AG04449 (cell line): Measurements from ENCODE around the gene MRTFA.

Experiments
- CTCF ChIA-PET: fragments of 350-600 bp; formaldehyde crosslinking; extraction: SDS; loops from one replicate; lab custom pipeline; 2021; ENCODE audit warnings: antibody characterized with exemption; lab: Yijun Ruan, JAX
- POLR2A ChIA-PET: fragments of 400-600, 350-600 bp; formaldehyde crosslinking; extraction: SDS; loops from one replicate; lab custom pipeline; 2020; ENCODE audit warnings: antibody characterized with exemption, inconsistent platforms; lab: Yijun Ruan, JAX
- DNase-seq: peaks from one replicate; pipeline ENCODE4 v3.0.0-alpha.2; 2010; ENCODE audit warnings: low read depth, low spot score
- H3K4me3 ChIP-seq: 2 replicates; pipeline ENCODE4 v1.5.1; 2011; ENCODE audit warnings: low read depth, mild to moderate bottlenecking, control low read depth, low read length
- CTCF ChIP-seq: IDR thresholded peaks from one replicate; pipeline ENCODE4 v1.5.1; 2011; ENCODE audit warnings: mild to moderate bottlenecking, moderate library complexity, low read length, control low read depth, inconsistent platforms; ENCODE audit not compliant: insufficient read depth; ENCODE audit errors: missing control alignments

MRTFA gene

GRCh38 chr22:40645579-40646197 lies 9.2 kb upstream of the MRTFA start:
- no peak for TF ChIP-seq CTCF
- no peak overlapping the region for H3K4me3 ChIP-seq
- ChIA-PET CTCF (interaction anchor here (0.6 to 7.0 kb wide), 52 partner anchors 10 to 297 kb away, joined by 3 to 233 read pairs (median 5); partner anchors contain the start of genes MRTFA and SLC25A17), POLR2A (no interaction called here)
- DNase-seq, result no peak

GRCh38 chr22:40642316-40642715 lies 5.8 kb upstream of the MRTFA start:
- H3K4me3 ChIP-seq, result no peak overlapping the region
- ChIA-PET CTCF (interaction anchor here (1.1 to 7.0 kb wide), 5 partner anchors 9 to 257 kb away, joined by 3 to 233 read pairs (median 8); no protein-coding TSS in a partner anchor), POLR2A (no interaction called here)
- DNase-seq, result no peak
- TF ChIP-seq CTCF, result no peak

- no peak for TF ChIP-seq CTCF
- no peak for DNase-seq
- no peak overlapping the region for H3K4me3 ChIP-seq
- CTCF ChIA-PET, result interaction anchor here (0.6 to 7.0 kb wide), 5 partner anchors 9 to 258 kb away, joined by 3 to 233 read pairs (median 4); no protein-coding TSS in a partner anchor
- POLR2A ChIA-PET, result no interaction called here
Observed at GRCh38 chr22:40641269-40641668, 4.8 kb upstream of the MRTFA start.

- POLR2A ChIA-PET, result no interaction called here
- DNase-seq, result no peak
- CTCF ChIA-PET, result interaction anchor here (0.8 to 8.1 kb wide), 3 partner anchors 7 to 202 kb away, joined by 3 to 52 read pairs (median 5); no protein-coding TSS in a partner anchor
- TF ChIP-seq CTCF, result no peak
- H3K4me3 ChIP-seq, result no peak overlapping the region
Observed at GRCh38 chr22:40638261-40638660, 1.7 kb upstream of the MRTFA start.

GRCh38 chr22:40637183-40638150 lies 948 bp upstream of the MRTFA start:
- peak overlapping the region; percentile 67 for H3K4me3 ChIP-seq
- ChIA-PET CTCF (interaction anchor here (1.2 to 8.1 kb wide), 4 partner anchors 8 to 201 kb away, joined by 4 to 52 read pairs (median 22); no protein-coding TSS in a partner anchor), POLR2A (interaction anchor here (0.7 to 1.8 kb wide), 10 partner anchors 11 to 201 kb away, joined by 3 to 9 read pairs (median 5); no protein-coding TSS in a partner anchor)
- DNase-seq, result no peak
- no peak for TF ChIP-seq CTCF
